Head of caudate nucleus (tissue), 42 donors: ENCODE results near the gene SBK1.
A peak's percentile ranks its signal among the peaks of the same experiment; 100 is the strongest.

Experiments
- DNase-seq, 42 donors: peaks; one replicate each; pipeline versions ENCODE4 v3.0.0 to v3.0.0-alpha.2; 2020 to 2021; ENCODE audit warnings: mixed read lengths in 7 of 42
- intact Hi-C: fragments of 100-400 bp; cut with DNase I; formaldehyde crosslinking; loops from one replicate; pipeline ENCODE4 v1.15.0; 2022

The SBK1 gene

DNA sequence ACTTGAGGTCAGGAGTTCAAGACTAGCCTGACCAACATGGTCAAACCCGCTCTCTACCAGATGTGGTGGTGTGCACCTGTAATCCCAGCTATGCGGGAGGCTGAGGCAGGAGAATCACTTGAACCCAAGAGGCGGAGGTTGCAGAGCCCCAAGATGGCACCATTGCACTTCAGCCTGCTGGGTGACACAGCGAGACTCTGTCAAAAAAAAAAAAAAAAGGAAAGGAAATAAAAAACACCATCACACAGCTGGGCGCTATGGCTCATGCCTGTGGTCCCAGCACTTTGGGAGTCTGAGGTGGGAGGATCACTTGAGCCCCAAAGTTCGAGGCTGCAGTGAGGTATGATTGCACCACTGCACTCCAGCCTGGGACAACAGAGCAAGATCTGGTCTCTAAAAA is 13.3 kb upstream of the SBK1 start:
- intact Hi-C loops = loop anchor here (5.0 kb wide), 1 partner anchor 38 kb away; no protein-coding TSS in a partner anchor
- no peak for DNase-seq

DNA sequence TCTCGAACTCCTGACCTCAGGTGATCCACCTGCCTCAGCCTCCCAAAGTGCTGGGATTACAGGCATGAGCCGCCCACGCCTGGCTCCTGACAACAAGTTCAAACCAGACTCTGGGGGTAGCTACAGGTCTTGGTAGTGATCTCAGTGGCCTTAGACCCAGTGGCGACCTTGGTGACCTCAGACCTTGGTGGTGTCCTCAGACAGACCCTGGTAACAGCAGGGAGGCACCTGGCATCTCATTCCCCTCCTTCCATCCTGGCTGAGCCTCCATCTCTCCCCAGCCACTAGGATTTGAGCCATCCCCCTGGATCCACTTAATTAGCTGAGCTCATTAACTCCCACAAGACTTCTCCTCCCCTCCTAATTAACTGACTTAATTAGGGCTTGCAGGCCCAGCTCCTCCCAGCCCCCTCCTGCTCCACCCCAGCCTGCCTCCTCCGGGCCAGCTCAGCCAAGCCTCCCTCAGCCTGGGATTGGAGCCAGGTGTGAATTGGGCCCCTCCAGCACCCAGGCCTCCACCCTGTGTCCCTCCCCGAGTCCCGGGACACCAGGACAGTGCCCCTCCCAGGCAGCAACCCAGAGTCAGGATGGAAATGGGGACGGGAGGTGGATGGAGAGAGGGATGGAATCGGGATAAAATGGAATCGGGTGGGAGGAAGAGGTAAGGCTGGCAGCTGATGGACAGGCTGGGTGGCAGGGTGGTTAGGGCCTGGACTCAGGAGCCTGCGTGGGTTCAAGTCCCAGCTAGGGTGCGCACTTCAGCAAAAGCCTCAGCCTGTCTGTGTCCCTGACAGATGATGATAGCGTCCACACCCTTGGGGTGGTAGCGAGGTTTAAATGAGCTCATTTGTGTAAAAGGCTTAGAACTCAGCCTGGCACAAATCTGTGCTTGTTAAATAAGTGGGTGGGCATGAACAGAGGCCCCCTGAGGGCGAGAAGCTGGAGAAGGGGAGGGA is 11.2 kb upstream of the SBK1 start:
- DNase-seq = peak in 5 of 42 donors; percentile 26 to 58 (median 31)
- intact Hi-C loops = no loop called here

- intact Hi-C loops = no loop called here
- no peak for DNase-seq
Measured at GRCh38 chr16:28282045-28282444, 10.3 kb upstream of the SBK1 start.

- DNase-seq = no peak
- intact Hi-C loops = no loop called here
Measured at GRCh38 chr16:28283173-28283572, 9.2 kb upstream of the SBK1 start.

- DNase-seq = peak in 4 of 42 donors; percentile 13 to 55 (median 34)
- intact Hi-C loops = no loop called here
Measured at GRCh38 chr16:28283798-28284577, 8.3 kb upstream of the SBK1 start.

GRCh38 chr16:28285649-28286048 is 6.7 kb upstream of the SBK1 start:
- no peak for DNase-seq
- intact Hi-C loops = no loop called here

DNA sequence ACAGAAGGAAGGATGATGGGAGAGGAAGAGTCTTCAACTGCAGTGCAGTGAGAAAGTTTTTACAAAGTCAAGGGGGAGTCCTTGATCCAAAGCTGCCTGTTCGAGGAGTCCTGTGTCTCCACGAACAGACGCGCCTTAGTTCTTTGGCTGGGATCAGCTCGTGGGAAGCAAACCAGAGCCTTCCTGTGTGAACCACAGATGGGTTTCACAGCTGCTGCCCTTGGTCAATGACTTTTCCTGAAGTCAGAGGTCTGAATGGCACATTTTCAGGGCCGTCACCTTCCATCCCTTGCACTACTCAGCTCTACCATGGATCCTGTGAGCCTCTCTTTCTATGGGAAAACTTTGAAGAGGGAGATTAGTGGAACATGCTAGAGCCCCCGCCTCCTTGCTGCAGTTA is 4.2 kb upstream of the SBK1 start:
- no peak for DNase-seq
- intact Hi-C loops = no loop called here

DNA sequence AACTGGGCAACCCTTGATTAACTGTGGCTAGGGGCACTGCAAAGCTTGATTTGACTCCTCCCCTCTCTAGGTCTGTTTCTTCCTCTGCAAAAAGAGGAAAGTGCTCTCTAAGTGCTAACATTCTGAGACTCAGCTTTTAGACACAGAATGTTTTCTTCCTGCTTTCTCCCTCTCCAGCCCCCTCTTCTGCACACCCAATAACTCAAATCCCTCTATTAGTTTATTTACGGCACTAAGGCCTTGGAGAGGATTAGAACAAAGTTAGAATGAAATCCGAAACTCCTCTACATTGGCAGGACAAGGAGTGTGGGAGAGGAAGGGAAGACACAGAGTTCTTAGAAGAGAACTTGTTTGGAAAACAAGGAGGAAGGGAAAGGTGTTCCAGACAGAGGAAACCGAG is 3.3 kb upstream of the SBK1 start:
- intact Hi-C loops = no loop called here
- no peak for DNase-seq

GRCh38 chr16:28289939-28290858 is 2.1 kb upstream of the SBK1 start:
- intact Hi-C loops = no loop called here
- DNase-seq = no peak

DNA sequence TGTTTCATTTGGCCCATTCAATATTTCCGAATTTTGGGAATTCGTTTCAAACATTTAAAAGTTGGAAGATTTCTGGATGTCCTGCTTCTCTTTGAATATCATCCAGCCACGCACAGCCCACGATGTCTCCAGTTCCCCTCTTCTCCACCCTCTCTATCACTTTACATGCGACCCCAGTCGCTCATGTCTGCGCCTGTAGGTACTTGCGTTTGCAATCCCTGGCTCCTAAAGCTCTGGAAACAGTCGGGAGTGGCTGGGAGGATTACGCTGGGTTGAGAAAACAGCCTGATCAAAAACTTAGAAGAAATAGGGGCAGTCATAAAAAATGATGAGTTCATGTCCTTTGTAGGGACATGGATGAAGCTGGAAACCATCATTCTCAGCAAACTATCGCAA is 1.5 kb upstream of the SBK1 start:
- intact Hi-C loops = no loop called here
- DNase-seq = no peak

DNA sequence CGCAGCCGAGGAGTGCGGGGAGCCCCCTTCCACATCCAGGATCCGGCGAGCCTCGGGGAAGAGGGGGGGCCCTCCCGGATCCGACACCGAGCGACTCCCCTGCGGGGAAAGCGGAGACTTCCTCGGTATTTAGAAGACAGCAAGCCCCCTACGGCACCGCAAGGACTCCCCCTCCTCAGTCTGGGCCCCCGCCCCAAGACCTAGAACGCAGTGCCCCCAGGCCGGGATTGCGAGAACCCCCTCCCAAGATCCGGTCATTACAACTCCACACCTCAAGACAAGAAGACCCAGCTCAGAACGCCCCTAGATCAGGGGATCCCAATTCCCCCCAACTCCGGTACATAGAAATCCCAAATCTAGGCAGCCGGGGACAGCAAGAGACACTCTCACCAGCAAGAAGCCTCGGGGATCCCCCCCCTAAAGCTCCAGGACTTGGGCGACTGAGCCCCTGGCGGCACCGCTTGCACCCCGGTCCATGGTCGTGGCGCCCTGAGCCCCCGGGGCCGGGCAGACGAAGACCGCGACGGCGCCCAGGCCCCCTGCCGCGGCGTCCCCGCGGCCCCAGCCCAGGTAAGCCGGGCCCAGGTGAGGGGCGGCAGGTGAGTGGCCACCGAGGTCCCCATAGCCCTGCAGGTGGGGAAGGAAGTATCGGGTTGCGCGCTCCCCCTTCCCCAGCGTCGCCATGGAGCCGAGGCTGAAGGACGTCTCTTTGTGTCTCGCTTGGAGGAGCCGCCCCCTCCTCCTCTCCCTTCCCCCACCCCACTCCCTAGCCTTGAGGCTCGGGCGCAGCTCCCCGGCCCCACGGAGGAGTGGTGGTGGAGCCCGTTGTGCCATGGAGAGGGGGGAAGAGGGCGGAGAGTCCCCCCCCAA is 641 bp downstream of the SBK1 start:
- DNase-seq = peak in 19 of 42 donors; percentile 14 to 55 (median 32)
- intact Hi-C loops = no loop called here

GRCh38 chr16:28293601-28293960 is 1.3 kb downstream of the SBK1 start:
- DNase-seq = no peak
- intact Hi-C loops = no loop called here

GRCh38 chr16:28294201-28294600 is 1.9 kb downstream of the SBK1 start:
- intact Hi-C loops = no loop called here
- DNase-seq = no peak

DNA sequence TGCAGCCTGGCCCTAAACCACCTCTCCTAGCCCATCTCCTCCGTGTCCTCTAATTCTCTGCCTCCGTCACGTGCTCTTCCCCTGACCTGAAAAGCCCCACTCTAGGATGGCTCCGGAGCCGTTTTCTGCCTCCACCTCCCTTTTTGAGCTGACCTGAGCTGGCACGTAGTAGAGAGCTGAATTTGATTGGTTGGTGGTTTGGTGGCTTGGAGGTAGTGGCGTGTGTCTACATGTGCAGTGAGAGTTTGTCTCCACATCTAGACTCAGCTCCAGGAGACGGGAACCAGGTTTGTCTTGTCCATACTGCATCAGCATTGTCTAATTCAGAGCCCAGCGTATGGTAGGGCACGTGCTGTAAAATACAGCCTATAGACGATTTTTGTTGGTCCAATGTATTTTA is 3.0 kb downstream of the SBK1 start:
- no peak for DNase-seq
- intact Hi-C loops = no loop called here

DNA sequence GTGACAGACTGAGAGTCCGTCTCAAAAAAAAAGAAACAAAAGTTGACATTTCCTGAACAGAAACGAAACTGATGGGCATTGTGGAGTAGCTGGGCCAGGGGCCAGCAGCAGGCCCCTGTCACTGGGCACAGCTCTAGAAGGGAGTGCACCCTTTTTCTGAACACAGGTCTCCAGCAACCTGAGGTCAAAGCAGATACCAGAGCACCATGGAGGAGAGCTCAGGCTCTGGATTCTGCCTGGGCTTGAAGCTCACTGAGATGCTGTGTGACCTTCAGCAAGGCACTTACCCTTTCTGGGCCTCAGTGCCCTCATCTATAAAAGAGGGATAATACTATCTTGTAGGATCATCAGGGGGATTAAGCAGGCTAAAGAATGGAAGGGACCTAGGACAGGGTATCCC is 5.0 kb downstream of the SBK1 start:
- no peak for DNase-seq
- intact Hi-C loops = no loop called here

DNA sequence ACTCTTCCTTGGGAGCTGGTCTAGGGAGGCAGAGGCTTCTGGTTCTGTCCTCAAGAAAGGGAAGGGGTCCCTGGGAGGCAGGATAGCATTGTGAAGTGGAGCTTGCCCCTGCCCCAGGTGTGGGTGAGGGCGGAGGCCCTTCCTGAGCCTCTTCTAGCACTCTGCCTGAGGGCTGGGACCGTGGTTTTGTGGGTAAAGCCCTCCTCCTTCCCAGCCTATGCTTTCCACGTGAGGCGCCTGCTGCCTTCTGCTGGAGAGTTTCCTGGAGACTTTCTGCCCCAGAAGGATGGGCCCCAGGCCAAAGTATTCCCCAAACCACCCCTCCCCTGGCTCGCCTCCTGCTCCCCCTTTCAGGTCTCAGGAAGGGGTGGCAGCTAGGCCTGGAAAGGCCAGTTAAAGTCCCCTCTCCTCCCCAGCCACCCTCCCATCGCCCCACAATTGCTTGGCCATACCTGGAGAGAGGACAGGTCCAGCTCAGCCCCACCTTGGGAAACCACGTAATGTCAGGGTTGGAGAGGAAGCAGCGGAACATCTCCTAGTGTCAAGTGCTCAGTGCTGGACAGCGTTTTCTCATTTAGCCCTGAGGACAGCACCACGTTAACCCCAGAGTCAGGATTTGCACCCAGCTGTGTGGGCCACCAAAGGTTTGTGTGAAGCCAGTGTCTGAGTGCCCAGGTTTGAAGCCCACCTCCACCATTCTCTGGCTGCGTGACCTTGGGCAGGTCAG is 5.6 kb downstream of the SBK1 start:
- DNase-seq = no peak
- intact Hi-C loops = no loop called here

DNA sequence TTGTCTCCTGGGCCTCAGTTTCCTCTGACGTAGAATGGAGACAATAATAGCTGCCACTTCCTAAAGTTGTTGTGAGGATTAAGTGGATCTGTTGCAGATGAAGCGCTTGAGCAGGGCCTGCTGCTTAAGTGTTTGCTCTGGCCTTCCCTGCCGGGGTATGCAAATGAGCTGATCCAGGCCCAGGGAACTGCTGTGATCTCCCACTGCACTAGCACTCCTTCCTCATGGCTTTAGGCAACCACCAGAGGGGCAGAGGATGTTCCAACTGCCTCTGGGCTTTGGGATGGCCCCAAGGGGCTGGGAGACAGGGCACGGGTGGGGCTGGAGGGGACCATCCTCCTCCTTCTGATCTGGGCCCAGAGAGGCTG is 6.2 kb downstream of the SBK1 start:
- intact Hi-C loops = no loop called here
- DNase-seq = no peak

DNA sequence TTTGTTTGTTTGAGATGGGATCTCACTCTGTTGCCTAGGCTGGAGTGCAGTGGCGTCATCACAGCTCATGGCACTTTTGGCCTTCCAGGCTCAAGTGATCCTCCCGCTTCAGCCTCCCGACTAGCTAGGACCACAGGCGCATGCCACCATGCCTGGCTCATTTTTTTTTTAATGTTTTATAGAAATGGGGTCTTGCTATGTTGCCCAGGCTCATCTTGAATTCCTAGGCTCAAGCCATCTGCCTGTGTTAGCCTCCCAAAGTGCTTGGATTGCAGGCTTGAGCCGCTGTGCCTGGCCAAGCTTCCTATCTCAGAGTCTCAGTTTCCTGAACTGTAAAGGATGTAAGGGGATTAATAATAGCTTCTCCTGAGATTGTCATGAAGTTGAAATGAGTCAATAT is 8.0 kb downstream of the SBK1 start:
- DNase-seq = no peak
- intact Hi-C loops = no loop called here
